Transverse colon (tissue), 4 donors: ENCODE measurements around the gene LIX1L.

Source experiments
- CTCF ChIP-seq, 5 experiments: fragments of 200-600 bp in 3 of 5; fragments of 450-650 bp in 2 of 5; sonication (generic) in 3 of 5; IDR thresholded peaks; 1 replicate in 2 of 5; 2 replicates in 3 of 5; pipeline ENCODE4 v1.5.1; 2016 to 2017; ENCODE audit warnings: antibody characterized with exemption in 5 of 5, inconsistent platforms in 3 of 5, mild to moderate bottlenecking in 2 of 5, moderate library complexity in 1 of 5
- EP300 ChIP-seq: sonication (generic); formaldehyde crosslinking; IDR thresholded peaks from one replicate; pipeline ENCODE4 v1.6.1; 2017; ENCODE audit warnings: antibody characterized with exemption, low read depth
- POLR2A ChIP-seq: fragments of 450-650 bp; IDR thresholded peaks from one replicate; pipeline ENCODE4 v1.6.1; 2016; ENCODE audit warnings: antibody characterized with exemption, mild to moderate bottlenecking, moderate library complexity
- POLR2AphosphoS5 ChIP-seq, 3 donors: sonication (generic); formaldehyde crosslinking; IDR thresholded peaks; one replicate each; pipeline ENCODE4 v1.6.1; 2016; ENCODE audit warnings: antibody characterized with exemption in 3 of 3

- TF ChIP-seq CTCF (IDR thresholded peaks at IDR 0.05) (no peak), EP300 (no peak), POLR2A (no peak), POLR2AphosphoS5 (IDR thresholded peaks at IDR 0.05) (no peak)
Observed at GRCh38 chr1:145977016-145977415, 19.2 kb upstream of the LIX1L start.
